SK-N-SH (cell line): ENCODE results near the gene MUSTN1.

Source experiments
- CHD2 ChIP-seq: fragments of 150-350 bp; IDR thresholded peaks from 2 replicates; pipeline ENCODE4 v1.6.1; 2018; ENCODE audit warnings: low read length; ENCODE audit not compliant: partially characterized antibody
- GABPA ChIP-seq: IDR thresholded peaks from 2 replicates; pipeline ENCODE4 v1.4.0; 2012; ENCODE audit warnings: low read depth, mild to moderate bottlenecking
- NRF1 ChIP-seq: IDR thresholded peaks from 2 replicates; pipeline ENCODE4 v1.6.1; 2012; ENCODE audit warnings: low read depth, mild to moderate bottlenecking, low read length
- POLR2AphosphoS5 ChIP-seq: IDR thresholded peaks from 2 replicates; pipeline ENCODE4 v1.6.1; 2012; ENCODE audit warnings: low read depth, low read length
- RCOR1 ChIP-seq: fragments of 150-350 bp; IDR thresholded peaks from 2 replicates; pipeline ENCODE4 v1.6.1; 2017; ENCODE audit warnings: antibody characterized with exemption, low read length
- RFX5 ChIP-seq: IDR thresholded peaks from 2 replicates; pipeline ENCODE4 v1.6.1; 2012; ENCODE audit warnings: mild to moderate bottlenecking, improper control_type of control experiment, low read length
- SIN3A ChIP-seq: IDR thresholded peaks from 2 replicates; pipeline ENCODE4 v1.6.1; 2012; ENCODE audit warnings: low read depth, mild to moderate bottlenecking, low read length, moderate library complexity, borderline replicate concordance
- TCF12 ChIP-seq: IDR thresholded peaks from 2 replicates; pipeline ENCODE4 v1.4.0; 2012
- YY1 ChIP-seq: IDR thresholded peaks from 2 replicates; pipeline ENCODE4 v1.4.0; 2012; ENCODE audit warnings: low read depth, mild to moderate bottlenecking
- TF ChIP-seq, protein P1 (sequence below): fragments of 200-600 bp; sonication (generic); IDR thresholded peaks from 2 replicates; pipeline ENCODE4 v1.6.1; 2017; ENCODE audit warnings: antibody characterized with exemption, mild to moderate bottlenecking, moderate library complexity
- TF ChIP-seq, protein P2 (sequence below): fragments of 150-350 bp; IDR thresholded peaks from 2 replicates; pipeline ENCODE4 v1.6.1; 2016; ENCODE audit warnings: mild to moderate bottlenecking, low read depth, low read length

GRCh38 chr3:52879090-52879489 lies 44.3 kb upstream of the MUSTN1 start:
- no peak for TF ChIP-seq CHD2
- TF ChIP-seq, protein P1, sequence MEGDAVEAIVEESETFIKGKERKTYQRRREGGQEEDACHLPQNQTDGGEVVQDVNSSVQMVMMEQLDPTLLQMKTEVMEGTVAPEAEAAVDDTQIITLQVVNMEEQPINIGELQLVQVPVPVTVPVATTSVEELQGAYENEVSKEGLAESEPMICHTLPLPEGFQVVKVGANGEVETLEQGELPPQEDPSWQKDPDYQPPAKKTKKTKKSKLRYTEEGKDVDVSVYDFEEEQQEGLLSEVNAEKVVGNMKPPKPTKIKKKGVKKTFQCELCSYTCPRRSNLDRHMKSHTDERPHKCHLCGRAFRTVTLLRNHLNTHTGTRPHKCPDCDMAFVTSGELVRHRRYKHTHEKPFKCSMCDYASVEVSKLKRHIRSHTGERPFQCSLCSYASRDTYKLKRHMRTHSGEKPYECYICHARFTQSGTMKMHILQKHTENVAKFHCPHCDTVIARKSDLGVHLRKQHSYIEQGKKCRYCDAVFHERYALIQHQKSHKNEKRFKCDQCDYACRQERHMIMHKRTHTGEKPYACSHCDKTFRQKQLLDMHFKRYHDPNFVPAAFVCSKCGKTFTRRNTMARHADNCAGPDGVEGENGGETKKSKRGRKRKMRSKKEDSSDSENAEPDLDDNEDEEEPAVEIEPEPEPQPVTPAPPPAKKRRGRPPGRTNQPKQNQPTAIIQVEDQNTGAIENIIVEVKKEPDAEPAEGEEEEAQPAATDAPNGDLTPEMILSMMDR: no peak
- TF ChIP-seq RCOR1: no peak
- TF ChIP-seq YY1: no peak
- TF ChIP-seq POLR2AphosphoS5: no peak
- TF ChIP-seq, protein P2, sequence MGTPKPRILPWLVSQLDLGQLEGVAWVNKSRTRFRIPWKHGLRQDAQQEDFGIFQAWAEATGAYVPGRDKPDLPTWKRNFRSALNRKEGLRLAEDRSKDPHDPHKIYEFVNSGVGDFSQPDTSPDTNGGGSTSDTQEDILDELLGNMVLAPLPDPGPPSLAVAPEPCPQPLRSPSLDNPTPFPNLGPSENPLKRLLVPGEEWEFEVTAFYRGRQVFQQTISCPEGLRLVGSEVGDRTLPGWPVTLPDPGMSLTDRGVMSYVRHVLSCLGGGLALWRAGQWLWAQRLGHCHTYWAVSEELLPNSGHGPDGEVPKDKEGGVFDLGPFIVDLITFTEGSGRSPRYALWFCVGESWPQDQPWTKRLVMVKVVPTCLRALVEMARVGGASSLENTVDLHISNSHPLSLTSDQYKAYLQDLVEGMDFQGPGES: no peak
- no peak for TF ChIP-seq TCF12
- no peak for TF ChIP-seq SIN3A
- TF ChIP-seq NRF1: no peak
- no peak for TF ChIP-seq GABPA
- TF ChIP-seq RFX5: no peak
